GM06990 (cell line): ENCODE measurements around the gene CLSTN3.

Source experiments
- DNase-seq: peaks from one replicate; pipeline ENCODE4 v3.0.0-alpha.2; 2011; ENCODE audit not compliant: insufficient read length; ENCODE audit errors: extremely low read depth
- H3K27me3 ChIP-seq: replicated peaks from 2 replicates; pipeline ENCODE4 v1.6.0; 2011; ENCODE audit warnings: low read length; ENCODE audit not compliant: control insufficient read depth, insufficient read depth
- H3K36me3 ChIP-seq: 2 replicates; pipeline ENCODE4 v1.5.1; 2011; ENCODE audit warnings: low read length; ENCODE audit not compliant: control insufficient read depth, insufficient read depth
- H3K4me3 ChIP-seq: replicated peaks from 2 replicates; pipeline ENCODE4 v1.5.1; 2011; ENCODE audit warnings: low read depth, mild to moderate bottlenecking, control low read depth, low read length
- CTCF ChIP-seq: IDR thresholded peaks from 2 replicates; pipeline ENCODE4 v1.5.1; 2011; ENCODE audit warnings: low read length, control low read depth, mild to moderate bottlenecking, inconsistent platforms; ENCODE audit not compliant: insufficient read depth, poor library complexity, severe bottlenecking

CLSTN3 gene

GRCh38 chr12:7131502-7131866 is 1.3 kb downstream of the CLSTN3 start:
- Histone ChIP-seq H3K27me3 (no peaks in the 10 kb centered on the region), H3K4me3 (no peak overlapping the region; the same call in 1 of the 2 replicates), H3K36me3 (peaks cover 2% of the 10 kb centered on the region)
- no peak for TF ChIP-seq CTCF
- DNase-seq, result no peak

GRCh38 chr12:7134396-7135166 is 4.4 kb downstream of the CLSTN3 start:
- DNase-seq, result no peak
- Histone ChIP-seq H3K36me3 (peaks cover 9% of the 10 kb centered on the region), H3K4me3 (no peak overlapping the region), H3K27me3 (no peaks in the 10 kb centered on the region)
- no peak for TF ChIP-seq CTCF

GRCh38 chr12:7136071-7136470 is 5.9 kb downstream of the CLSTN3 start:
- TF ChIP-seq CTCF, result no peak
- Histone ChIP-seq H3K4me3 (no peak overlapping the region), H3K27me3 (no peaks in the 10 kb centered on the region), H3K36me3 (peaks cover 13% of the 10 kb centered on the region)
- DNase-seq, result no peak

- no peak for TF ChIP-seq CTCF
- Histone ChIP-seq H3K27me3 (no peaks in the 10 kb centered on the region), H3K36me3 (peaks cover 16% of the 10 kb centered on the region), H3K4me3 (no peak overlapping the region)
- no peak for DNase-seq
These were observed 6.5 kb downstream of the CLSTN3 start for GRCh38 chr12:7136676-7137075.

GRCh38 chr12:7137908-7138307 is 7.7 kb downstream of the CLSTN3 start:
- DNase-seq, result no peak
- peaks cover 20% of the 10 kb centered on the region for H3K36me3 ChIP-seq
- H3K4me3 ChIP-seq, result no peak overlapping the region
- no peak for TF ChIP-seq CTCF
- H3K27me3 ChIP-seq, result no peaks in the 10 kb centered on the region

GRCh38 chr12:7139200-7139599 is 9.0 kb downstream of the CLSTN3 start:
- no peak overlapping the region for H3K4me3 ChIP-seq
- DNase-seq, result no peak
- TF ChIP-seq CTCF, result no peak
- H3K36me3 ChIP-seq, result peaks cover 19% of the 10 kb centered on the region
- no peaks in the 10 kb centered on the region for H3K27me3 ChIP-seq
